GM23338 (cell line): ENCODE measurements around the gene DHRSX. TPM values are rescaled to one million over a fixed set of nuclear protein-coding genes. Genes with fewer than 3 reads are reported as not detected.

Experiments used
- ATAC-seq: fragments of 200-7000 bp; cut with Tn5 transposase; 3 replicates; pipeline ENCODE4 v1.9.1; 2020
- DNase-seq: peaks from one replicate; pipeline ENCODE4 v3.0.0-alpha.2; 2015; ENCODE audit warnings: low spot score
- H2AFZ ChIP-seq: fragments of 200-600 bp; sonication (generic); 2 replicates; pipeline ENCODE4 v1.8.0; 2016; ENCODE audit warnings: antibody characterized with exemption, mild to moderate bottlenecking, moderate library complexity
- H3F3A ChIP-seq: fragments of 200-600 bp; sonication (generic); replicated peaks from 2 replicates; pipeline ENCODE4 v1.8.0; 2017; ENCODE audit warnings: antibody characterized with exemption, mixed run types, low read depth
- H3K27ac ChIP-seq: fragments of 200-600 bp; sonication (generic); 2 replicates; pipeline ENCODE4 v1.6.1; 2016; ENCODE audit warnings: low read depth
- H3K27me3 ChIP-seq: fragments of 200-600 bp; sonication (generic); 2 replicates; pipeline ENCODE4 v1.8.0; 2016; ENCODE audit warnings: mild to moderate bottlenecking, mixed run types, moderate library complexity; ENCODE audit not compliant: insufficient read depth
- H3K36me3 ChIP-seq: fragments of 200-600 bp; sonication (generic); 2 replicates; pipeline ENCODE4 v1.8.0; 2016; ENCODE audit warnings: mild to moderate bottlenecking; ENCODE audit not compliant: insufficient read depth
- H3K4me1 ChIP-seq: fragments of 200-600 bp; sonication (generic); 2 replicates; pipeline ENCODE4 v1.8.0; 2016; ENCODE audit warnings: mild to moderate bottlenecking, moderate library complexity; ENCODE audit not compliant: insufficient read depth
- H3K4me2 ChIP-seq: fragments of 200-600 bp; sonication (generic); 2 replicates; pipeline ENCODE4 v1.7.1; 2017; ENCODE audit warnings: mixed run types
- H3K4me3 ChIP-seq: fragments of 200-600 bp; sonication (generic); 2 replicates; pipeline ENCODE4 v1.6.1; 2016; ENCODE audit warnings: mixed run types
- H3K79me2 ChIP-seq: fragments of 200-600 bp; sonication (generic); replicated peaks from 2 replicates; pipeline ENCODE4 v1.8.0; 2017; ENCODE audit warnings: mild to moderate bottlenecking; ENCODE audit not compliant: insufficient read depth
- H3K9me2 ChIP-seq: fragments of 200-600 bp; sonication (generic); 2 replicates; pipeline ENCODE4 v1.8.0; 2017; ENCODE audit not compliant: insufficient read depth
- H4K20me1 ChIP-seq: fragments of 200-600 bp; sonication (generic); replicated peaks from 2 replicates; pipeline ENCODE4 v1.8.0; 2017; ENCODE audit warnings: mild to moderate bottlenecking; ENCODE audit not compliant: insufficient read depth
- H3K27ac Mint-ChIP-seq: 2 replicates; pipeline ENCODE4 v1.8.0; 2020; ENCODE audit warnings: inconsistent platforms, mild to moderate bottlenecking, moderate library complexity, mixed read lengths
- H3K27me3 Mint-ChIP-seq: 3 replicates; pipeline ENCODE4 v1.8.0; 2022; ENCODE audit warnings: low read depth, mild to moderate bottlenecking, moderate library complexity, mixed read lengths, inconsistent platforms; ENCODE audit not compliant: insufficient read depth, poor library complexity
- H3K36me3 Mint-ChIP-seq: 3 replicates; pipeline ENCODE4 v1.8.0; 2021; ENCODE audit warnings: low read depth, mild to moderate bottlenecking, inconsistent platforms, moderate library complexity, mixed read lengths
- H3K4me1 Mint-ChIP-seq: 3 replicates; pipeline ENCODE4 v1.8.0; 2020; ENCODE audit warnings: mild to moderate bottlenecking, inconsistent platforms, mixed read lengths
- H3K4me3 Mint-ChIP-seq: 3 replicates; pipeline ENCODE4 v1.8.0; 2021; ENCODE audit warnings: moderate library complexity, mild to moderate bottlenecking, inconsistent platforms, mixed read lengths
- H3K9me3 Mint-ChIP-seq: 3 replicates; pipeline ENCODE4 v1.8.0; 2020; ENCODE audit warnings: moderate library complexity, mild to moderate bottlenecking, inconsistent platforms, mixed read lengths
- CTCF ChIP-seq, 2 experiments: fragments of 200-600 bp in 1 of 2; sonication (generic) in 1 of 2; conservative IDR thresholded peaks; 2 replicates each; pipeline versions ENCODE4 v1.5.1 to v1.6.1; 2016 to 2017; ENCODE audit warnings: antibody characterized with exemption in 2 of 2, low read depth in 2 of 2, mild to moderate bottlenecking in 2 of 2, moderate library complexity in 1 of 2
- ETS1 ChIP-seq: IDR thresholded peaks from 2 replicates; pipeline ENCODE4 v1.6.1; 2016; ENCODE audit warnings: antibody characterized with exemption
- EZH2 ChIP-seq: fragments of 200-600 bp; sonication (generic); IDR thresholded peaks from one replicate; pipeline ENCODE4 v1.8.0; 2017; ENCODE audit warnings: antibody characterized with exemption, mild to moderate bottlenecking, low read depth; ENCODE audit not compliant: unreplicated experiment
- JUNB ChIP-seq: IDR thresholded peaks from one replicate; pipeline ENCODE4 v1.6.1; 2016; ENCODE audit warnings: antibody characterized with exemption; ENCODE audit not compliant: unreplicated experiment
- NANOG ChIP-seq: IDR thresholded peaks from 2 replicates; pipeline ENCODE4 v1.6.1; 2016; ENCODE audit warnings: antibody characterized with exemption, borderline replicate concordance
- POLR2AphosphoS5 ChIP-seq: IDR thresholded peaks from 2 replicates; pipeline ENCODE4 v1.6.1; 2016; ENCODE audit warnings: antibody characterized with exemption, low read depth
- REST ChIP-seq: IDR thresholded peaks from one replicate; pipeline ENCODE4 v1.6.1; 2018; ENCODE audit warnings: antibody characterized with exemption; ENCODE audit not compliant: unreplicated experiment
- polyA plus RNA-seq: library from polyadenylated mRNA; unstranded; fragments of >200 nt; fragmentation: Nextera tagmentation; extraction: Ambion mirVana; gene quantifications from 2 replicates; pipeline ENCODE4 v1.2.1, GENCODE V29; 2016
- total RNA-seq: library from RNA; depleted of rRNA; stranded (reverse); fragments of >200 nt; shearing (Covaris generic); gene quantifications from 2 replicates; pipeline ENCODE4 v1.2.3, GENCODE V29; 2014

DHRSX gene
- total and polyA plus RNA-seq, 2 experiments from 2014 or later, result 33.9 to 43.0 TPM

- H3K27me3 ChIP-seq, result no peaks in the 10 kb centered on the region
- Mint-ChIP-seq H3K27ac (peak overlapping the region; percentile 95), H3K4me1 (peaks cover 20% of the 10 kb centered on the region), H3K36me3 (peaks cover 57% of the 10 kb centered on the region), H3K9me3 (peaks cover 32% of the 10 kb centered on the region), H3K27me3 (peaks cover 15% of the 10 kb centered on the region), H3K4me3 (no peak overlapping the region)
- H3K36me3 ChIP-seq, result no peaks in the 10 kb centered on the region
- peak overlapping the region; percentile 68; the same call in 1 of the 2 replicates for H3K27ac ChIP-seq
- no peak overlapping the region for H2AFZ ChIP-seq
- H3F3A ChIP-seq, result peaks cover 7% of the 10 kb centered on the region; the same call in 1 of the 2 replicates
- H3K4me2 ChIP-seq, result no peak overlapping the region
- peaks cover 71% of the 10 kb centered on the region for H3K79me2 ChIP-seq
- no peak for ATAC-seq
- H4K20me1 ChIP-seq, result no peaks in the 10 kb centered on the region
- no peak for TF ChIP-seq ETS1
- H3K4me3 ChIP-seq, result no peak overlapping the region
- peaks cover 18% of the 10 kb centered on the region for H3K4me1 ChIP-seq
- H3K9me2 ChIP-seq, result no peaks in the 10 kb centered on the region
- DNase-seq, result no peak
These were observed 51.5 kb downstream of the DHRSX start for GRCh38 chrX:2449135-2449886.

GRCh38 chrX:2447484-2447883 is 53.3 kb downstream of the DHRSX start:
- H4K20me1 ChIP-seq, result no peaks in the 10 kb centered on the region; the same call in 1 of the 2 replicates
- peaks cover 20% of the 10 kb centered on the region for H3K4me1 Mint-ChIP-seq
- H3K4me3 Mint-ChIP-seq, result no peak overlapping the region
- H3F3A ChIP-seq, result no peaks in the 10 kb centered on the region; the same call in 1 of the 2 replicates
- ATAC-seq (no peak), DNase-seq (no peak)
- H3K9me2 ChIP-seq, result no peaks in the 10 kb centered on the region
- peaks cover 63% of the 10 kb centered on the region for H3K79me2 ChIP-seq
- H3K36me3 ChIP-seq, result no peaks in the 10 kb centered on the region
- H2AFZ ChIP-seq, result no peak overlapping the region
- H3K27ac ChIP-seq, result no peak overlapping the region
- H3K27ac Mint-ChIP-seq, result no peak overlapping the region
- no peak overlapping the region for H3K4me2 ChIP-seq
- no peak overlapping the region for H3K4me3 ChIP-seq
- TF ChIP-seq NANOG (no peak), JUNB (no peak), REST (no peak)
- H3K36me3 Mint-ChIP-seq, result peaks cover 53% of the 10 kb centered on the region
- H3K4me1 ChIP-seq, result peaks cover 18% of the 10 kb centered on the region
- peaks cover 24% of the 10 kb centered on the region for H3K9me3 Mint-ChIP-seq
- H3K27me3 Mint-ChIP-seq, result peaks cover 10% of the 10 kb centered on the region
- H3K27me3 ChIP-seq, result no peaks in the 10 kb centered on the region

GRCh38 chrX:2446815-2447214 is 54.0 kb downstream of the DHRSX start:
- Histone ChIP-seq H3K27me3 (no peaks in the 10 kb centered on the region), H3K36me3 (no peaks in the 10 kb centered on the region), H3K79me2 (peaks cover 64% of the 10 kb centered on the region), H3K4me2 (no peak overlapping the region), H2AFZ (no peak overlapping the region), H3K27ac (no peak overlapping the region), H3K4me3 (no peak overlapping the region), H3F3A (no peaks in the 10 kb centered on the region), H3K9me2 (no peaks in the 10 kb centered on the region), H3K4me1 (peaks cover 18% of the 10 kb centered on the region), H4K20me1 (no peaks in the 10 kb centered on the region; the same call in 1 of the 2 replicates)
- H3K27ac Mint-ChIP-seq, result no peak overlapping the region
- TF ChIP-seq NANOG, result no peak
- no peak for TF ChIP-seq ETS1
- TF ChIP-seq POLR2AphosphoS5, result no peak
- peak; percentile 10 for TF ChIP-seq JUNB
- TF ChIP-seq CTCF (conservative IDR thresholded peaks at IDR 0.05; ENCODE audit: low read depth in 2 of 2), result no peak
- no peak for TF ChIP-seq EZH2
- H3K4me3 Mint-ChIP-seq, result no peak overlapping the region
- DNase-seq (no peak), ATAC-seq (no peak)
- peaks cover 49% of the 10 kb centered on the region for H3K36me3 Mint-ChIP-seq
- H3K27me3 Mint-ChIP-seq, result peaks cover 7% of the 10 kb centered on the region
- H3K9me3 Mint-ChIP-seq, result peaks cover 18% of the 10 kb centered on the region
- peaks cover 19% of the 10 kb centered on the region for H3K4me1 Mint-ChIP-seq
